Fibroblast of the aortic adventitia (primary cell): Measurements from ENCODE around the gene GLRX5. TPM values are rescaled to one million over a fixed set of nuclear protein-coding genes. Genes with fewer than 3 reads are reported as not detected.

Experiments
- DNase-seq: peaks from one replicate; pipeline ENCODE4 v3.0.0-alpha.2; 2010; ENCODE audit warnings: low read depth
- H3K4me3 ChIP-seq: 2 replicates; pipeline ENCODE4 v1.5.1; 2011; ENCODE audit warnings: low read depth, mild to moderate bottlenecking, control low read depth, low read length, moderate library complexity
- CTCF ChIP-seq: IDR thresholded peaks from 2 replicates; pipeline ENCODE4 v1.5.1; 2011; ENCODE audit warnings: mild to moderate bottlenecking, low read length, control low read depth, inconsistent platforms; ENCODE audit not compliant: insufficient read depth
- total RNA-seq: library from RNA; depleted of rRNA; stranded (reverse); fragments of >200 nt; gene quantifications from 2 replicates; pipeline ENCODE4 v1.2.3, GENCODE V29; 2012; ENCODE audit warnings: low replicate concordance

GLRX5 gene
- total RNA-seq, 1 donor: 47.2 TPM

- H3K4me3 ChIP-seq: no peak overlapping the region
- no peak for DNase-seq
- no peak for TF ChIP-seq CTCF
Measured at GRCh38 chr14:95494456-95494855, 40.4 kb upstream of the GLRX5 start.

DNA sequence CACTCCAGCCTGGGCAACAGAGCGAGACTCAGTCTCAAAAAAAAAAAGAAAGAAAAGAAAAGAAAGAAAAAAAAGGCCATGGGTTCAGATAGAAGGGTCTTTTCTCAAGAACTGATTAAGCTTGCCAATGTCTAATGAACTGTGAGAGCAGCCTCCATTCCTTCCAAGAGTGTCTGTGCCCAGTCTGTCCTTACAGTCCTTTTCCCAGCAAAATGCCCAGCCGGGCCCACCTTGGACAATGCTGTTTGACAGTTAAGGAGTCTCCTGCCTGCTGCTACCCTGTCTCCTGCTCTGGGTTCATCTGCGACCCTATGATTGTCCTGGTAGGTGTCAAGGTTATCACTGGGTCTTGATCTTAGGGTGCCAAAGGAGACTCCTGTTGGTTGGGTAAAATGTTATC, 39.8 kb upstream of the GLRX5 start:
- H3K4me3 ChIP-seq: no peak overlapping the region
- no peak for DNase-seq
- no peak for TF ChIP-seq CTCF

DNA sequence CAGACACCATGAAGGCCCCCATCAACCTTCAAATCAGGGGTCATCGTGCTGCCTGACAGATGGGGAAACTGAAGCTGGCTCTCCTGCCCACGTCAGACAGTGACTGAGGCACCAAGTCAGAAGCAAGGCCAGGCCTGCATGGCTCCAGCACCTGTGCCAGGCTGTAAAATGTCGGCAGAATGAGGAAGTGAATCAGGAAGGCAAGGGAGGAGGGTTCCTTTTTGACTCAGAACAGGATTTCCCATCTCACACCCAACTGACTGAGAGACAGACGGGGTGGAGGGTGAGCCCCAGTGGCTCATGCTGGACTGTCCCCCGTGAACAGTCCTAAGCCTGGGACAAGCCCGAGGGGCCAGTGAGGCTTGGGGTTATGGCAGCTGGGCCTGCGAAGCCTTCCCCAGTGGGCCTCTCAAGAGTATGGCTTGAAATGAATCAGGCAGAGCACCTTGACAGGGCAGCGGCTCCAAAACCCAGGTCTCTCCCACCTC, 39.3 kb upstream of the GLRX5 start:
- no peak for DNase-seq
- TF ChIP-seq CTCF: no peak
- H3K4me3 ChIP-seq: no peak overlapping the region

GRCh38 chr14:95496111-95496681, 38.7 kb upstream of the GLRX5 start:
- H3K4me3 ChIP-seq: no peak overlapping the region
- TF ChIP-seq CTCF: no peak
- peak; percentile 82 for DNase-seq

DNA sequence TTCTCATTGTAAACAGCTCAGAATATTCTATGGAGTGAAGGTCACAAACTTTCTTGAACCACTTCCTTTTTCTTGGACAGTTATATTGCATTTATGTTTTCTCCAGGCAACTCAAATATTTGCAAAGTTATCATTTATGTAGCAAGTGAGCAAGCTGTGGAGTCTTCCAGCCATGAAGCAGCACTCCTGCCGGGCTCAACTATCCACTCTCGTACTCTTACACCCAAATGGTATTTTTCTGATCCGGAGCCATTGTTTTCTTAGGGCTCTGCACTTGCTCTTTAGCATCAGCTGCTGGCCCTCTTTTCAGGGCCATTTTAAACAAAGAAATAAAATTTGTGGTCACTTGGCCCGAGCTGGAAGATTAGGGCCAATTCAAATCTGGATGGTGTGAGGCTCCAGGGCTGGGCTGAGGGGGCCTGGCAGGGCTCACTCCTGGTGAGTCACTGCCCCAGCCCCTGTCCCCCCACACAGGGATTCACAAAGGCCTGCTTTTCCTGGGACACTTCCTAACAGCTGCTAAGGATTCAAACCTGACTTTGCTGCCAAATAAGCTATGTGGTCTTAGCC, 38.1 kb upstream of the GLRX5 start:
- no peak overlapping the region for H3K4me3 ChIP-seq
- TF ChIP-seq CTCF: peak; percentile 4
- DNase-seq: peak; percentile 93

DNA sequence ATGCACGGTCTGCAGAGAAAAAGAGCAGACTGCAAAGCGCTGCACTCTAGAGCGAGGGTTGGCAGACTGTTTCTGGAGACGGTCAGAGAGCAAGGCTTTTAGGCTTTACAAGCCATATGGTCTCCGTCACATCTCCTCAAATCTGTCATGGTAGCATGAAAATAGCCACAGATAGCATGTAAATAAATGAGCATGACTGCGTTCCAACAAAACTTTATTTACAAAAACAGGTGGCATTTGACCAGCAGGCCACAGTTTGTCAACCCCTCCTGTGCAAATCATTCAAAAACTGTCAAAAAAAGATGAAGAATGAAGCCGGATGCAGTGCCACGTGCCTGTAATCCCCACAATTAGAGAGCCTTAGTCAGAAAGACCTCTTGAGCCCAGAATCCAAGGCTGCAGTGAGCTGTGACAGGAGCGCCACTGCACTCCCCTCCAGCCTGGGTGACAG, 37.3 kb upstream of the GLRX5 start:
- DNase-seq: peak; percentile 11
- TF ChIP-seq CTCF: no peak
- H3K4me3 ChIP-seq: no peak overlapping the region
